Stimulated activated CD4-positive, alpha-beta T cell treated with anti-CD3 and anti-CD28 coated beads, Interleukin-15, amount 100 ng/mL, for 48 hours (primary cell): Measurements from ENCODE around the gene GPR158.

Experiments used
- DNase-seq, 2 donors: peaks; one replicate each; pipeline ENCODE4 v3.0.0-alpha.2; 2020; ENCODE audit warnings: low read depth in 2 of 2

GPR158 gene

GRCh38 chr10:25578061-25578460, 403.3 kb downstream of the GPR158 start:
- DNase-seq: no peak

GRCh38 chr10:25582961-25583360, 408.2 kb downstream of the GPR158 start:
- no peak for DNase-seq

GRCh38 chr10:25600651-25601050, 425.9 kb downstream of the GPR158 start:
- no peak for DNase-seq

- no peak for DNase-seq
Observed at GRCh38 chr10:25604591-25604990, 429.8 kb downstream of the GPR158 start.

GRCh38 chr10:25614652-25615051, 439.9 kb downstream of the GPR158 start:
- no peak for DNase-seq

- no peak for DNase-seq
Observed at GRCh38 chr10:25615926-25616325, 441.1 kb downstream of the GPR158 start.

GRCh38 chr10:25616903-25617592, 442.2 kb downstream of the GPR158 start:
- DNase-seq: no peak

- DNase-seq: no peak
Observed at GRCh38 chr10:25627606-25628005, 452.8 kb downstream of the GPR158 start.

GRCh38 chr10:25629333-25629732, 454.5 kb downstream of the GPR158 start:
- DNase-seq: no peak

GRCh38 chr10:25631471-25631870, 456.7 kb downstream of the GPR158 start:
- no peak for DNase-seq

- no peak for DNase-seq
Observed at GRCh38 chr10:25632802-25633201, 458.0 kb downstream of the GPR158 start.

GRCh38 chr10:25633542-25633941, 458.7 kb downstream of the GPR158 start:
- no peak for DNase-seq

- DNase-seq: no peak
Observed at GRCh38 chr10:25639646-25640045, 464.8 kb downstream of the GPR158 start.

GRCh38 chr10:25641595-25641994, 466.8 kb downstream of the GPR158 start:
- DNase-seq: no peak

- DNase-seq: no peak
Observed at GRCh38 chr10:25642721-25643120, 467.9 kb downstream of the GPR158 start.

GRCh38 chr10:25646371-25646770, 471.6 kb downstream of the GPR158 start:
- DNase-seq: no peak

GRCh38 chr10:25651534-25651933, 476.7 kb downstream of the GPR158 start:
- DNase-seq: no peak
